ENCODE data around the gene MEF2B.

The MEF2B gene

GRCh38 chr19:19120308-19121231 is 49.5 kb downstream of the MEF2B start (continued):
- TF ChIP-seq ZNF585B (tag by site-specific recombination; IDR thresholded peaks at IDR 0.05): no peak
- TF ChIP-seq OSR2 (tag by site-specific recombination; IDR thresholded peaks at IDR 0.05): no peak
- TF ChIP-seq ZNF623 (tag by site-specific recombination; IDR thresholded peaks at IDR 0.05): no peak
- peak; percentile 12; the same call in 1 of the 2 replicates for TF ChIP-seq KLF9 (tag by site-specific recombination; IDR thresholded peaks at IDR 0.05; ENCODE audit: low read depth)

GRCh38 chr19:19119325-19120237 is 50.5 kb downstream of the MEF2B start:
- no peak overlapping the region for H3K27ac ChIP-seq (ENCODE audit: extremely low read depth, low read depth, low read length)
- ChIA-PET CTCF (interaction anchor here (0.6 kb wide), 2 partner anchors 14 to 50 kb away, joined by 3 read pairs; no protein-coding TSS in a partner anchor), POLR2A (no interaction called here)
- no peak for TF ChIP-seq ZNF18 (tag by site-specific recombination; IDR thresholded peaks at IDR 0.05)
- TF ChIP-seq, protein P1, sequence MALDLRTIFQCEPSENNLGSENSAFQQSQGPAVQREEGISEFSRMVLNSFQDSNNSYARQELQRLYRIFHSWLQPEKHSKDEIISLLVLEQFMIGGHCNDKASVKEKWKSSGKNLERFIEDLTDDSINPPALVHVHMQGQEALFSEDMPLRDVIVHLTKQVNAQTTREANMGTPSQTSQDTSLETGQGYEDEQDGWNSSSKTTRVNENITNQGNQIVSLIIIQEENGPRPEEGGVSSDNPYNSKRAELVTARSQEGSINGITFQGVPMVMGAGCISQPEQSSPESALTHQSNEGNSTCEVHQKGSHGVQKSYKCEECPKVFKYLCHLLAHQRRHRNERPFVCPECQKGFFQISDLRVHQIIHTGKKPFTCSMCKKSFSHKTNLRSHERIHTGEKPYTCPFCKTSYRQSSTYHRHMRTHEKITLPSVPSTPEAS (tag by site-specific recombination; IDR thresholded peaks at IDR 0.05): no peak
- no peak for TF ChIP-seq ZNF621 (tag by site-specific recombination; IDR thresholded peaks at IDR 0.05)
- TF ChIP-seq, protein P2, sequence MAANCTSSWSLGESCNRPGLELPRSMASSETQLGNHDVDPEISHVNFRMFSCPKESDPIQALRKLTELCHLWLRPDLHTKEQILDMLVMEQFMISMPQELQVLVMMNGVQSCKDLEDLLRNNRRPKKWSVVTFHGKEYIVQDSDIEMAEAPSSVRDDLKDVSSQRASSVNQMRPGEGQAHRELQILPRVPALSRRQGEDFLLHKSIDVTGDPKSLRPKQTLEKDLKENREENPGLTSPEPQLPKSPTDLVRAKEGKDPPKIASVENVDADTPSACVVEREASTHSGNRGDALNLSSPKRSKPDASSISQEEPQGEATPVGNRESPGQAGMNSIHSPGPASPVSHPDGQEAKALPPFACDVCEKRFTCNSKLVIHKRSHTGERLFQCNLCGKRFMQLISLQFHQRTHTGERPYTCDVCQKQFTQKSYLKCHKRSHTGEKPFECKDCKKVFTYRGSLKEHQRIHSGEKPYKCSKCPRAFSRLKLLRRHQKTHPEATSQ (tag by site-specific recombination; IDR thresholded peaks at IDR 0.05): no peak
- TF ChIP-seq EGR2 (tag by site-specific recombination; IDR thresholded peaks at IDR 0.05; ENCODE audit: low read depth): no peak
- TF ChIP-seq ZNF561 (tag by site-specific recombination; IDR thresholded peaks at IDR 0.05; ENCODE audit: borderline replicate concordance): no peak
- TF ChIP-seq, protein P3, sequence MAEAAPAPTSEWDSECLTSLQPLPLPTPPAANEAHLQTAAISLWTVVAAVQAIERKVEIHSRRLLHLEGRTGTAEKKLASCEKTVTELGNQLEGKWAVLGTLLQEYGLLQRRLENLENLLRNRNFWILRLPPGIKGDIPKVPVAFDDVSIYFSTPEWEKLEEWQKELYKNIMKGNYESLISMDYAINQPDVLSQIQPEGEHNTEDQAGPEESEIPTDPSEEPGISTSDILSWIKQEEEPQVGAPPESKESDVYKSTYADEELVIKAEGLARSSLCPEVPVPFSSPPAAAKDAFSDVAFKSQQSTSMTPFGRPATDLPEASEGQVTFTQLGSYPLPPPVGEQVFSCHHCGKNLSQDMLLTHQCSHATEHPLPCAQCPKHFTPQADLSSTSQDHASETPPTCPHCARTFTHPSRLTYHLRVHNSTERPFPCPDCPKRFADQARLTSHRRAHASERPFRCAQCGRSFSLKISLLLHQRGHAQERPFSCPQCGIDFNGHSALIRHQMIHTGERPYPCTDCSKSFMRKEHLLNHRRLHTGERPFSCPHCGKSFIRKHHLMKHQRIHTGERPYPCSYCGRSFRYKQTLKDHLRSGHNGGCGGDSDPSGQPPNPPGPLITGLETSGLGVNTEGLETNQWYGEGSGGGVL (tag by site-specific recombination; IDR thresholded peaks at IDR 0.05): no peak
- no peak for TF ChIP-seq ZNF335 (tag by site-specific recombination; conservative IDR thresholded peaks at IDR 0.05)
- H3K4me3 ChIP-seq (ENCODE audit: low read depth, low read length): no peak overlapping the region
- no peaks in the 10 kb centered on the region for H3K9me3 ChIP-seq (ENCODE audit: control insufficient read depth, insufficient read depth, low read depth, low read length)
- peaks cover 22 to 56% of the 10 kb centered on the region in 2 experiments; a peak in 2 of 3 replicates for H3K36me3 ChIP-seq (ENCODE audit: control insufficient read depth in 2 of 2, insufficient read depth in 1 of 2, low read length in 2 of 2)
- no peaks in the 10 kb centered on the region for H3K4me1 ChIP-seq (ENCODE audit: control insufficient read depth, insufficient read depth, low read length)

DNA sequence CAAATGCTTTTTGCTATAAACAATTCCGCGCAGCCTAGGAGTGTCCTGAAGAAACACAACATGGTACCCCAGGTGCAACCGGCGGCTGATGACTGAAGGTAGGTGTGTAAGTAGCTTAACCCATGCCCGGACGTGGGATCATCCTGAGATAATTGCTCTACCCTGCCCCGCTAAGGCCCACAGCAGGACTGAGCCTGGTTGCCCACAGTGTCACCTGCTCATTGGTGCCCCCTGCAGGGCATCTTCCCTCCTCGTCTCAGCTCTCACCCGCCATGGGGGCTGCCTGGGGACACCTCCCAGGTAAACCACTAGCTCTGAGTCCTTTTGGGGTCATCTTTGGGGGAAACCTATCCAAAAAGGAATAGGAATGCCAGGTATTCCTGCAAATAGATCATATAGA is 54.1 kb downstream of the MEF2B start:
- Histone ChIP-seq H3K4me3 (ENCODE audit: low read depth, low read length) (no peak overlapping the region), H3K4me1 (ENCODE audit: control insufficient read depth, insufficient read depth, low read length) (0 out of 2 replicates have a peak, but pooled peaks cover 3% of the 10 kb centered on the region), H3K27ac (ENCODE audit: extremely low read depth, low read depth, low read length) (no peak overlapping the region), H3K9me3 (ENCODE audit: control insufficient read depth, insufficient read depth, low read depth, low read length) (no peaks in the 10 kb centered on the region), H3K36me3 (ENCODE audit: control insufficient read depth in 2 of 2, insufficient read depth in 1 of 2, low read length in 2 of 2) (peaks cover 13 to 30% of the 10 kb centered on the region in 2 experiments; a peak in 2 of 3 replicates)
- CTCF ChIA-PET: interaction anchor here (0.6 to 2.9 kb wide), 12 partner anchors 9 to 979 kb away, joined by 3 to 12 read pairs (median 4); no protein-coding TSS in a partner anchor
- POLR2A ChIA-PET: no interaction called here
- TF ChIP-seq, protein P4, sequence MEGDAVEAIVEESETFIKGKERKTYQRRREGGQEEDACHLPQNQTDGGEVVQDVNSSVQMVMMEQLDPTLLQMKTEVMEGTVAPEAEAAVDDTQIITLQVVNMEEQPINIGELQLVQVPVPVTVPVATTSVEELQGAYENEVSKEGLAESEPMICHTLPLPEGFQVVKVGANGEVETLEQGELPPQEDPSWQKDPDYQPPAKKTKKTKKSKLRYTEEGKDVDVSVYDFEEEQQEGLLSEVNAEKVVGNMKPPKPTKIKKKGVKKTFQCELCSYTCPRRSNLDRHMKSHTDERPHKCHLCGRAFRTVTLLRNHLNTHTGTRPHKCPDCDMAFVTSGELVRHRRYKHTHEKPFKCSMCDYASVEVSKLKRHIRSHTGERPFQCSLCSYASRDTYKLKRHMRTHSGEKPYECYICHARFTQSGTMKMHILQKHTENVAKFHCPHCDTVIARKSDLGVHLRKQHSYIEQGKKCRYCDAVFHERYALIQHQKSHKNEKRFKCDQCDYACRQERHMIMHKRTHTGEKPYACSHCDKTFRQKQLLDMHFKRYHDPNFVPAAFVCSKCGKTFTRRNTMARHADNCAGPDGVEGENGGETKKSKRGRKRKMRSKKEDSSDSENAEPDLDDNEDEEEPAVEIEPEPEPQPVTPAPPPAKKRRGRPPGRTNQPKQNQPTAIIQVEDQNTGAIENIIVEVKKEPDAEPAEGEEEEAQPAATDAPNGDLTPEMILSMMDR (tag by site-specific recombination; IDR thresholded peaks at IDR 0.05): peak; percentile 40; the same call in 1 of the 2 replicates
- no peak for TF ChIP-seq BCL11B (tag by site-specific recombination; IDR thresholded peaks at IDR 0.05; ENCODE audit: low read depth)

Data from HEK293 (cell line).